ENCODE results near the gene C16orf54. TPM values are rescaled to one million over a fixed set of nuclear protein-coding genes. Genes with fewer than 3 reads are reported as not detected.
"Not testable (repeated sequence)": the region's sequence is repeated elsewhere in the genome, so short reads cannot be mapped to it uniquely, and the experiment has no call there.

C16orf54 gene
- total RNA-seq, 1 donor from 2014 or later, result 11.2 TPM

DNA sequence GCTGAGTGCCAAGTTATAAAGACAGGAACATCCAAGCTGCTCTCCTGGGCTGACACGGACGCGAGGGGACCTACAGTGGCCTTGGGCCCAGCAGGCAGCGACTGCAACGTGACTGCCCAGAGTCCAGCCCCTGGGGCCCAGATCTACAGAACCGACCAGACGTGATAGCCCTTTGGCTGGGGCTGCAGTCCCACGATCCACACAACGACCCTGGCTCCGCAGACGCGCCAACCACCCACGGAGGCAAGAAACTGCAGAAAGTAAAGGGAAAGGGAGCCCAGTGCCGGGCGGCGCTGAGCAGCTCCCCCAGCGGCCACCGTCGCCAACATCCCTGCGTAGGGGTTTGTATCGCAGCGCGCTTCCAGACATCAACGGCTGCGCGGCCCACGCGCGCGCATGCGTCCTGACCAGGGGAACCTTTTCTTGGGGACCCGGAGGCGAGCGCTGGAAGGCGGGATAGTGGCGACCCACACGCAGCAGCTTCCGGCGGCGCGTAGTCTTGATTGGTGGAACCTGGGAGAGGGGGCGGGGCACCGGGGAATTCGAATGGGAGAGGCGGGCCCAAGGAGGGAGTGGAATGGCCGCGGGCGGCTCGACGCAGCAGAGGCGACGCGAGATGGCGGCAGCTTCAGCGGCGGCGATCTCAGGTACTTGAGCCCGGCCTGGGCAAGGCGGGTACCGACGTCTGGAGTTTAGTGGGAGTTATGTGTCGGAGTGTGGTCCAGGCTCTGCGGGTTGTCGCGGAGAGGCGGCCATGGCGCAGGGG, 44.6 kb upstream of the C16orf54 start, which contains the start of gene KIF22:
TSS of gene KIF22 (plus strand) at position 569 of the 766 bp plus-strand sequence. CDS start at position 578, 9 bp downstream.
- no peaks in the 10 kb centered on the region for H3K36me3 ChIP-seq
- ATAC-seq (peak; percentile 99), DNase-seq (peak; percentile 99)
- intact Hi-C loops (cut with DNase I), result no loop called here
- peak within 1 kb of the TSS; percentile 89 for H3K27ac ChIP-seq
- peaks cover 21% of the 10 kb centered on the region for H3K4me1 ChIP-seq
- H3K27me3 ChIP-seq (ENCODE audit: low read depth), result no peaks in the 10 kb centered on the region
- H3K4me3 ChIP-seq, result peak within 1 kb of the TSS; percentile 83
- no peaks in the 10 kb centered on the region for H3K9me3 ChIP-seq
- TF ChIP-seq, protein P1, sequence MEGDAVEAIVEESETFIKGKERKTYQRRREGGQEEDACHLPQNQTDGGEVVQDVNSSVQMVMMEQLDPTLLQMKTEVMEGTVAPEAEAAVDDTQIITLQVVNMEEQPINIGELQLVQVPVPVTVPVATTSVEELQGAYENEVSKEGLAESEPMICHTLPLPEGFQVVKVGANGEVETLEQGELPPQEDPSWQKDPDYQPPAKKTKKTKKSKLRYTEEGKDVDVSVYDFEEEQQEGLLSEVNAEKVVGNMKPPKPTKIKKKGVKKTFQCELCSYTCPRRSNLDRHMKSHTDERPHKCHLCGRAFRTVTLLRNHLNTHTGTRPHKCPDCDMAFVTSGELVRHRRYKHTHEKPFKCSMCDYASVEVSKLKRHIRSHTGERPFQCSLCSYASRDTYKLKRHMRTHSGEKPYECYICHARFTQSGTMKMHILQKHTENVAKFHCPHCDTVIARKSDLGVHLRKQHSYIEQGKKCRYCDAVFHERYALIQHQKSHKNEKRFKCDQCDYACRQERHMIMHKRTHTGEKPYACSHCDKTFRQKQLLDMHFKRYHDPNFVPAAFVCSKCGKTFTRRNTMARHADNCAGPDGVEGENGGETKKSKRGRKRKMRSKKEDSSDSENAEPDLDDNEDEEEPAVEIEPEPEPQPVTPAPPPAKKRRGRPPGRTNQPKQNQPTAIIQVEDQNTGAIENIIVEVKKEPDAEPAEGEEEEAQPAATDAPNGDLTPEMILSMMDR (IDR thresholded peaks at IDR 0.05), result peak; percentile 77

DNA sequence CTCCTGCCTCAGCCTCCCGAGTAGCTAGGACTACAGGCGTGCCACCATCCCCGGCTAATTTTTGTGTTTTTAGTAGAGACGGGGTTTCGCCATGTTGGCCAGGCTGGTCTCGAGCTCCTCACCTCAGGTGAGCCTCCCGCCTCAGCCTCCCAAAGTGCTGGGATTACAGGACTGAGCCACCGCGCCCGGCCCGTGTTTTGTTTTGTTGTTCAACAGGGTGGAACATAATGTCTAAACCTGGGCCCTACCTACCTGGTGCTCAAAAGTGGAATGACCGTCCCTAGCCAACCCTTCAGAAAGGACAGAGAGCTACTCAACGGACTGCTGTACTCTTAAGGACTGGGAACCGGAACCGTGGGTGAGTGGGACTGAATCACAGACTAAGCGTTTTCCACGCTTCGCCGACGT, 44.0 kb upstream of the C16orf54 start:
- peak overlapping the region; percentile 89 for H3K27ac ChIP-seq
- no peak for DNase-seq

DNA sequence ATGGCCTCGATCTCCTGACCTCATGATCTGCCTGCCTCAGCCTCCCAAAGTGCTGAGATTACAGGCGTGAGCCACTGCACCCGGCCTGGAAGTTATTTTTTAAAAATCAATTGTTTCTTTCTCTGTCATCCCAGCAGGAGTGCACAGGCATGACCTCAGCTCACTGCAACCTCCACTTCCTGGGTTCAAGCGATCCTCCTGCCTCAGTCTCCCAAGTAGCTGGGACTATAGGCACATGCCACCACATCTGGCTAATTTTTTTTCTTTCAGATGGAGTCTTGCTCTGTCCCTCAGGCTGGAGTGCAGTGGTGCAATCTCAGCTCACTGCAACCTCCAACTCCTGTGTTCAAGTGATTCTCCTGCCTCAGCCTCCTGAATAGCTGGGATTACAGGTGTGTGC, 41.4 kb upstream of the C16orf54 start:
- H3K9me3 ChIP-seq; H3K27ac ChIP-seq; H3K27me3 ChIP-seq (ENCODE audit: low read depth); DNase-seq; intact Hi-C loops (cut with DNase I); H3K4me3 ChIP-seq; H3K36me3 ChIP-seq; ATAC-seq: not testable (repeated sequence)
- peaks cover 24% of the 10 kb centered on the region for H3K4me1 ChIP-seq

More for the DNA sequence above, 44.0 kb upstream of the C16orf54 start:
- Histone ChIP-seq H3K4me3 (peak overlapping the region; percentile 83), H3K27me3 (ENCODE audit: low read depth) (no peaks in the 10 kb centered on the region), H3K4me1 (peaks cover 24% of the 10 kb centered on the region), H3K9me3 (no peaks in the 10 kb centered on the region), H3K36me3 (no peaks in the 10 kb centered on the region)
- peak; percentile 45 to 55 for ATAC-seq
- intact Hi-C loops (cut with DNase I), result no loop called here
- TF ChIP-seq, protein P1 (IDR thresholded peaks at IDR 0.05), result no peak

DNA sequence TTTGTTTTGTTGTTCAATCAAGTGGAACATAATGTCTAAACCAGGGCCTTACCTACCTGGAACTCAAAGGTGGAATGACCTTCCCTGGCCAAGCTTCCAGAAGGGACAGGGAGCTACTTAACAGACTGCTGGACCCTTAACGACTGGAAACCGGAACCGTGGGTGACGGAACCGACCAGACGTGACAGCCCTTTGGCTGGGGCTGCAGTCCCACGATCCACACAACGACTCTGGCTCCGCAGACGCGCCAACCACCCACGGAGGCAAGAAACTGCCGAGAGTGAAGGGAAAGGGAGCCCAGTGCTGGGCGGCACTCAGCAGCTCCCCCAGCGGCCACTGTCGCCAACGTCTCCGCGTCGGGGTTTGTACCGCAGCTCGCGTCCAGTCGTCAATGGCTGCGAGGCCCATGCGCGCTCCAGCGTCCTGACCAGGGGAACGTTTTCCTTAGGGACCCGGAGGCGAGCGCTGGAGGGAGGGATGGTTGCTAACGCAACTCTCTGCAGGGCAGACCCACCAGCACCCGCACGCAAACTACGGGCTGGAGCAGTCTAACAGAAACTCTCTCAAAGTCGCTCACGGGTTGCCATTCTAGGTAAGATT, 39.2 kb upstream of the C16orf54 start:
- no peaks in the 10 kb centered on the region for H3K36me3 ChIP-seq
- H3K9me3 ChIP-seq, result no peaks in the 10 kb centered on the region
- peak overlapping the region; percentile 39 for H3K4me3 ChIP-seq
- TF ChIP-seq, protein P1 (IDR thresholded peaks at IDR 0.05), result peak; percentile 84
- H3K4me1 ChIP-seq, result peaks cover 11% of the 10 kb centered on the region
- intact Hi-C loops (cut with DNase I), result no loop called here
- DNase-seq, result peak; percentile 83
- no peaks in the 10 kb centered on the region for H3K27me3 ChIP-seq (ENCODE audit: low read depth)
- ATAC-seq, result peak; percentile 79 to 86
- H3K27ac ChIP-seq, result no peak overlapping the region

DNA sequence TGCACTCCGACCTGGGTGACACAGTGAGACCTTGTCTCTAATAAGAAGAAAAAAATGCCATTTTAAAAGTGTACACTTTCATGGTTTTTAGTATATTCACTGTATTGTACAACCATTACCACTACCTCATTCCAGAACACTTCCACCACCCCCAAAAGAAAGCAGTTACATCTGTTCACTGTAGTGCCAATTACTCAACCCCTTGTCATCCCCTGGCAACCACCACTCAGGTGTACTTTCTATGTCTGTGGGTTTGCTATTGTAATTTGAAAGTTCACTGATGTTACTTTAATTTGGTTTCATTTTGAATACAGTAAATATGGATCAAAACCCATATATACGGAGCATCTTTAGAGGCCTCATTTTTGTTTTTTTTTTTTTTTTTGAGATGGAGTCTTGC, 38.4 kb upstream of the C16orf54 start:
- Histone ChIP-seq H3K4me3 (no peak overlapping the region), H3K27ac (no peak overlapping the region), H3K36me3 (no peaks in the 10 kb centered on the region), H3K4me1 (peaks cover 5% of the 10 kb centered on the region), H3K27me3 (ENCODE audit: low read depth) (no peaks in the 10 kb centered on the region), H3K9me3 (no peaks in the 10 kb centered on the region)
- DNase-seq (no peak), ATAC-seq (no peak)
- intact Hi-C loops (cut with DNase I), result no loop called here
- TF ChIP-seq, protein P1 (IDR thresholded peaks at IDR 0.05), result no peak

DNA sequence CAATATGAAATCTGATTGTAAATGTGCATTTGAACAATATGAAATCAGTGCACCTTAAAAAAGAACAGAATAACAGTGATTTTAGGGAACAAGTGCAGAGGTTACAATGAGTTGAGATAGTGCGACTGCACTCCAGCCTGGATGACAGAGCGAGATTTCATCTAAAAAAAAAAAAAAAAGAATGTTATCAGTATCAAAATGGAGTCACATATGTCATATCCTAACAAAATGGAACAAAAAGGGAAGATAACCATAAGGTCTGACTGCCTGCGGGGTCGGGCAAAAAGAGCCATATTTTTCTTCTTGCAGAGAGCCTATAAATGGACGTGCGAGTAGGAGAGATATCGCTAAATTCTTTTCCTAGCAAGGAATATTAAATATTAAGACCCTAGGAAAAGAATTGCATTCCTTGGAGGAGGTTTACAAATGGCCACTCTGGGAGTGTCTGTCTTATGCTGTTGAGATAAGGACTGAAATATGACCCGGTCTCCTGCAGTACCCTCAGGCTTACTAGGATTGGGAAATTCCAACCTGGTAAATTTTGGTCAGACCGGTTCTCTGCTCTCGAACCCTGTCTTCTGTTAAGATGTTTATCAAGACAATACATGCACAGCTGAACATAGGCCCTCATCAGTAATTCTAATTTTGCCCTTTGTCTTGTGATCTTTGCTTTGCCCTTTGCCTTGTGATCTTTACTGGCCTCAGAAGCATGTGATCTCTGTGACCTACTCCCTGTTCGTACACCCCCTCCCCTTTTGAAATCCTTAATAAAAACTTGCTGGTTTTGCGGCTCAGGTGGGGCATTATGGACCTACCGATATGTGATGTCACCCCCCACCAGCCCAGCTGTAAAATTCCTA, 37.5 kb upstream of the C16orf54 start:
- ATAC-seq; H3K27ac ChIP-seq; H3K4me1 ChIP-seq; H3K4me3 ChIP-seq; intact Hi-C loops (cut with DNase I); H3K36me3 ChIP-seq; DNase-seq; H3K27me3 ChIP-seq (ENCODE audit: low read depth); H3K9me3 ChIP-seq: not testable (repeated sequence)

All from lower lobe of right lung (tissue), 2 donors.